ENCODE measurements around the gene MAP4K3. TPM values are rescaled to one million over a fixed set of nuclear protein-coding genes. Genes with fewer than 3 reads are reported as not detected.

Gene MAP4K3
- total and polyA plus RNA-seq, 9 of the 15 experiments (the other 6 are each of a cell fraction or from before 2014, with no cell fraction given): 3.1 to 30.0 (median 16.9) TPM

DNA sequence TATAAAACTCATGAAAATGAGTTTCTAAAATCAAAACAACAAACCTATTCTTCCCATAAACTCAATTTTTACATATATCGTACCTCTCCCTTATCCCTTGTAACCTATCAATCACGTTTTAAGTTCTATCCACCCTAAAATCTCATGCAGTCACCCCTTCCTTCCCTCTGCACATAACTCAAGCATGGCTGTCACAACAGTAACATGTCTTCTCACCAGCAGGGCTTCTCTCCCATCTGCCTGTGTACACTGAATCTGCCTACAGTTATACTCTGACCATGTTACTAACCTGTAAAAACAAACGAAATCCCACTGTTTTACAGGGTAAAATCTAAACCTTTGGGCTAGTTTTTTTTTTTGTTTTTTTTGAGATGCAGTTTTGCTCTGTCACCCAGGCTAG, 68.2 kb downstream of the MAP4K3 start:
- no peaks in the 10 kb centered on the region for H3K9me1 ChIP-seq (ENCODE audit: control insufficient read depth, insufficient read depth, low read length)
- H3K4me3 ChIP-seq: no peak overlapping the region
- no peak overlapping the region for H3K4me2 ChIP-seq (ENCODE audit: insufficient read depth, low read length)
- no peaks in the 10 kb centered on the region for H3K4me1 ChIP-seq (replicated peaks in 1 of 2; ENCODE audit: control insufficient read depth in 2 of 2, insufficient read depth in 2 of 2, low read length in 2 of 2)
- H3K27ac ChIP-seq (ENCODE audit: extremely low read depth, low read depth, low read length): no peak overlapping the region
- no peaks in the 10 kb centered on the region for H3K27me3 ChIP-seq (ENCODE audit: control insufficient read depth in 2 of 2, insufficient read depth in 2 of 2, low read length in 2 of 2)
- H2AFZ ChIP-seq (ENCODE audit: low read depth, low read length): no peak overlapping the region
- H3K9me3 ChIP-seq (replicated peaks; ENCODE audit: control insufficient read depth, insufficient read depth, low read depth, low read length): no peaks in the 10 kb centered on the region
- in situ Hi-C loops (cut with MboI): no loop called here
- POLR2A ChIA-PET: interaction anchor here (1.4 kb wide), 1 partner anchor 13 kb away, joined by 3 read pairs; no protein-coding TSS in a partner anchor
- TF ChIP-seq, protein P1, sequence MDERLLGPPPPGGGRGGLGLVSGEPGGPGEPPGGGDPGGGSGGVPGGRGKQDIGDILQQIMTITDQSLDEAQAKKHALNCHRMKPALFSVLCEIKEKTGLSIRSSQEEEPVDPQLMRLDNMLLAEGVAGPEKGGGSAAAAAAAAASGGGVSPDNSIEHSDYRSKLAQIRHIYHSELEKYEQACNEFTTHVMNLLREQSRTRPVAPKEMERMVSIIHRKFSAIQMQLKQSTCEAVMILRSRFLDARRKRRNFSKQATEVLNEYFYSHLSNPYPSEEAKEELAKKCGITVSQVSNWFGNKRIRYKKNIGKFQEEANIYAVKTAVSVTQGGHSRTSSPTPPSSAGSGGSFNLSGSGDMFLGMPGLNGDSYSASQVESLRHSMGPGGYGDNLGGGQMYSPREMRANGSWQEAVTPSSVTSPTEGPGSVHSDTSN (CRISPR knock-in tag; IDR thresholded peaks at IDR 0.05; ENCODE audit: low read depth): no peak
- TF ChIP-seq, protein P1 (tag; conservative IDR thresholded peaks at IDR 0.05; ENCODE audit: low read depth): peak; percentile 41
- TF ChIP-seq RBM17 (IDR thresholded peaks at IDR 0.05; ENCODE audit: borderline replicate concordance, low read depth, low read length) (no peak), RNF2 (IDR thresholded peaks at IDR 0.05) (no peak)
- CTCF ChIA-PET (ENCODE audit: low intra/inter-chr PET ratio): no interaction called here
- 39% methylated on average over 2 of the region's 3 CpGs for WGBS (ENCODE audit: insufficient coverage, low coverage, missing lambda C conversion rate)
- BruUV-seq (replicated peaks): no TSS peak
- DNase-seq (ENCODE audit: extremely low read depth in 1 of 4, low spot score in 3 of 4) (no peak), FAIRE-seq (no peak), ATAC-seq (peak; percentile 77)
- H3K9ac ChIP-seq (ENCODE audit: insufficient read depth in 1 of 2, low read depth in 2 of 2, low read length in 2 of 2): no peak overlapping the region
- intact Hi-C loops (cut with micrococcal nuclease): no loop called here
- H3K79me2 ChIP-seq (ENCODE audit: control insufficient read depth, insufficient read depth, low read length): peaks cover 19% of the 10 kb centered on the region; the same call in 2 of the 3 replicates
- H3K36me3 ChIP-seq (ENCODE audit: control insufficient read depth, insufficient read depth, low read length): peaks cover 15% of the 10 kb centered on the region; the same call in 1 of the 3 replicates
- no peaks in the 10 kb centered on the region for H4K20me1 ChIP-seq (replicated peaks; ENCODE audit: control insufficient read depth, insufficient read depth, low read length)
